ENCODE measurements around the gene JAGN1.
"Not testable (repeated sequence)": the region's sequence is repeated elsewhere in the genome, so short reads cannot be mapped to it uniquely, and the experiment has no call there.

JAGN1 gene

GRCh38 chr3:9899289-9899791, 8.9 kb downstream of the JAGN1 start:
- no peak for DNase-seq

GRCh38 chr3:9900965-9901415, 10.6 kb downstream of the JAGN1 start:
- not testable (repeated sequence) for DNase-seq

GRCh38 chr3:9901967-9902366, 11.6 kb downstream of the JAGN1 start:
- no peak for DNase-seq

- DNase-seq = no peak
Observed at GRCh38 chr3:9902372-9903237, 12.2 kb downstream of the JAGN1 start, which contains the start of gene IL17RE. IL17RE (plus strand) TSS chr3:9902848; CDS start chr3:9902933, 85 bp downstream.

- DNase-seq = no peak
Observed at GRCh38 chr3:9903238-9903624, 12.8 kb downstream of the JAGN1 start.

GRCh38 chr3:9903904-9904303, 13.5 kb downstream of the JAGN1 start:
- no peak for DNase-seq

GRCh38 chr3:9906480-9906879, 16.1 kb downstream of the JAGN1 start:
- no peak for DNase-seq

GRCh38 chr3:9908286-9908685, 17.9 kb downstream of the JAGN1 start:
- no peak for DNase-seq

- no peak for DNase-seq
Observed at GRCh38 chr3:9909221-9910013, 19.0 kb downstream of the JAGN1 start.

GRCh38 chr3:9911863-9912262, 21.5 kb downstream of the JAGN1 start:
- no peak for DNase-seq

- no peak for DNase-seq
Observed at GRCh38 chr3:9912294-9912935, 22.0 kb downstream of the JAGN1 start.

GRCh38 chr3:9913601-9914000, 23.2 kb downstream of the JAGN1 start:
- DNase-seq = no peak

GRCh38 chr3:9914011-9914410, 23.6 kb downstream of the JAGN1 start:
- DNase-seq = no peak

- no peak for DNase-seq
Observed at GRCh38 chr3:9914559-9915253, 24.3 kb downstream of the JAGN1 start.

- no peak for DNase-seq
Observed at GRCh38 chr3:9915254-9916141, 25.1 kb downstream of the JAGN1 start.

- no peak for DNase-seq
Observed at GRCh38 chr3:9916346-9916733, 25.9 kb downstream of the JAGN1 start.

- DNase-seq = no peak
Observed at GRCh38 chr3:9916734-9917680, 26.6 kb downstream of the JAGN1 start, which contains the start of gene IL17RC. IL17RC (plus strand) TSS chr3:9917098; CDS start chr3:9917316, 218 bp downstream.

- no peak for DNase-seq
Observed at GRCh38 chr3:9917820-9918219, 27.4 kb downstream of the JAGN1 start.

- no peak for DNase-seq
Observed at GRCh38 chr3:9918261-9919038, 28.0 kb downstream of the JAGN1 start.

Measured in activated CD4-positive, CD25-positive, alpha-beta regulatory T cell (primary cell).